ENCODE results near the gene TOX3. TPM values are rescaled to one million over a fixed set of nuclear protein-coding genes. Genes with fewer than 3 reads are reported as not detected.

TOX3 gene
- total and polyA plus RNA-seq, 2 of the 8 experiments (the other 6 are each of a cell fraction or from before 2014, with no cell fraction given) = 16.7 to 31.2 TPM

DNA sequence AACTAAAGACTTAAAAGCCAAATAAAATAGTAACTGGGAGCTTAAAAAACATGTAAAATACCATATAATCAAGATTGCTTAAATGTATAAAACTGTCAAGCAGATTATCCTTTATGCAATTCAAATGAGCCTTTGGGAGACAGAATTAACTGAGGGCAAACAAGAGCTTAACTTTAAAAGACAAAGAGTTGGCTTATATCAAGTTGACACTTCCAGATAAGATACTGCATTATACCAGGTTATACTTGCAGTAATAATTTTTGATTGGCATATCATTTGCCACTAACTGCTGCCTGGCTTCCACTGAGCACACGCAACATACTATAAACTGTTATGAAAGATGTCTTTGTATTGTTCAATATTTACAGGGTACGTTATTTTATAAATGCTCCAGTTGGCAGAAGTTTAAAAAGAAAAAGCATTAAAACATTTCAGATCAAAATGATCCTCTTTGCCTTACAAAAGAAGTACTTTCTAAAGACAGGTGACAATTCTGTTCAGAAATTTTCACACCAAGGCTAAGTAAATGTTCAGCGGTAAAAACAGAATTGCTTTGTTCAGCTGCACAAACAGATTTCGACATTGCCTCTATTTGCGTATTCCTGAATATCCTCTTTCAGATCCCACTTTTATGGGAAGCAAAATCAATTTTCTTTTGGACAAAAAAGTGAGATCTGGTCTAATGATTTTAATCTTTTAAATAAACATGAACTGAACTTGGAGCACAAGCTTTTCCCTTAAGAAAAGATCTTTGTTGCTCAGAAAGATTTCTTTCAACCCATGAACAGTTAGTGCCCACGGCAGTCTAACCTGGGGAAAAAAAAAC, 50.7 kb downstream of the TOX3 start (continued):
- no peak for TF ChIP-seq E2F6 (IDR thresholded peaks at IDR 0.05)

Data from H1 (cell line).